C1 segment of cervical spinal cord (tissue), 14 donors: ENCODE results near the gene STIMATE.

ENCODE experiments used
- DNase-seq, 14 donors: peaks; one replicate each; lab custom pipeline; 2025; lab: John Stamatoyannopoulos, UW

Gene STIMATE

GRCh38 chr3:52791928-52792327 lies 105.4 kb downstream of the STIMATE start:
- no peak for DNase-seq

DNA sequence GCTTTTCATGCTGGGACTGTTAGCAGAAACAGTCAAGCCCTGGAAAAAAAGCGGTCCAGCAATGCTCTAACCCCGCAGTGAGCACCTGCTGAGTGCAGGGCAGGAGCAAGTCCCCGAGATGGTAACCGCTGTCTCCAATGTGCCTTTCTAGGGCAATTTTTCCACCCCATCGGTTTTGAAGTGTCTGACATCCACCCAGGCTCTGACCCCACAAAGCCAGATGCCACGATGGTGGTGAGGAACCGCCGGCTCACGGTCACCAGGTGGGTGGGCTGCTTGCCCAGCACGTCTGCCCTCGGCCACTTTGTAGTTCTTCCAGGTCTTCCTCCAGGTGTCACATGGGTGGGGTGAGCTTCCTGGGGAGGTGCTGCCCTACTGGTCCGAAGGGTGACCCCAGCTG lies 106.0 kb downstream of the STIMATE start:
- no peak for DNase-seq

- DNase-seq: no peak
These were observed 106.6 kb downstream of the STIMATE start for GRCh38 chr3:52790741-52791140.

DNA sequence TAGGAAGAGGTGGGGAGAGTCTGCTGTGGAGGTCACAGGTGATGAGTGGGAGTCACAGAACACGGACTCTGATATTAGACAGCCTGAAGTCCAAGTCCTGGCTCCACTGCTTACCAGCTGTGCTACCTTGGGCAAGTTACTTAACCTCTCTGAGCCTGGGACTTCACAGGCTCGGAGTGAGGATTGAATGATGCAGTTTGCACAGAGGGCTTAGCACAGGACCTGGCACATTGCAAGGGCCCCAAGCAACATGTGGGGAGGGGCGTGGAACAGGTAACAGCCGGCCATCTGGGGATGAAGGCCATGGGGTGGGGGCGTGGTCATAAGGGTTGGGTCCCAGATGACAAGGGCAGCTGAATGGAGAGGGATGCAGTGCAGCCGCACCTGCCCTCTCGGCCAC lies 107.0 kb downstream of the STIMATE start:
- no peak for DNase-seq

DNA sequence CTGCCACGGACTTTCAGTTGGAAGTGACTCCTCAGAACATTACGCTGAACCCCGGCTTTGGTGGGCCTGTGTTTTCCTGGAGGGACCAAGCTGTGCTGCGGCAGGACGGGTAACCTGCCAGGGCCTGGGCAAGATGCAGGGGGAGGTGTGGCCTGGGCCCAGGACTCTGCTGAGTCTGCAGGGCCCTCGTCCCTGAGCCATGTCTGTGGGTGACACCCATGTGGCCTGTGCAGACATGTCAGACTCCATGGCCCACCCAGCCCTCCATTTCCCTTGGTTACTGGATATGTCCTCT lies 107.7 kb downstream of the STIMATE start:
- DNase-seq: no peak

DNA sequence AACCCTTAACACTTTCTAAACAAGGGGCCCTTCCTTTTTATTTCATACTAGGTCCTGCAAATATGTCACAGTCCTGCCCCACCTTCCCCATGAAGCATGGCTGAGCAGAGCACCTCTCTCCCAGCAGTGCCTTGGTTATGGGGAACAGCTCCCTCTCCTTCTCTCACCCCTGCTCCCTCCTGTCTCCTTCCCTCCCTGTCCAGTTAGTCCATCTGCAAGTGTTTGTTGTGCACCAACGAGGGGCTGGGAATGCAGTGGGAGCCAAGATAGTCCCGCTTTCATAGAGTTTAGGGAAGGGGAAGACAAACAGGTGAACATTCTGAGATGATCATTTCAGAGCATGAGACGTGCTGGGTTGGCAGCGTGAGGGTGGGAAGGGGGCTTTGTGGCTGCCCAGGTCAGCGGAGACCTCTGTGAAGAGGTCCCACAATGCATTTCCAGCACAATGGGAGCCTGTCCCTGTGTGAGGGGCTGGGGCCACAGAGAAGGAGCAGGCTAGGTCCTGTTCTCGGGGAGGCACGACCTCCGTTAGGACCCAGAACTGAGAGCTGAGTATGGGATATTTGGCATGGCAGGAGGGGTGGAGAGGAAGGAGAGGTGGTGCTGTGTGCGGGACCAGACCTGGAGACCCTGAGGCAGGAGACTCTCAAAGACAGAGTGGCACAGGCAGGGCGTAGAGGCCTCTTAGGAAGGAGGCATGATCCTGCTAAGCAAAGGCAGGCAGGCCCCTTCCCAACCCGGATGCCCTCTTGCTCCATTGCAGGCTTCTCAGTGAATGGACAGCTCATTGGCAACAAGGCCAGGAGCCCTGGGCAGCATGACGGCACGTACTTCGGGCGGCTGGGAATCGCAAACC lies 108.2 kb downstream of the STIMATE start:
- DNase-seq: no peak

DNA sequence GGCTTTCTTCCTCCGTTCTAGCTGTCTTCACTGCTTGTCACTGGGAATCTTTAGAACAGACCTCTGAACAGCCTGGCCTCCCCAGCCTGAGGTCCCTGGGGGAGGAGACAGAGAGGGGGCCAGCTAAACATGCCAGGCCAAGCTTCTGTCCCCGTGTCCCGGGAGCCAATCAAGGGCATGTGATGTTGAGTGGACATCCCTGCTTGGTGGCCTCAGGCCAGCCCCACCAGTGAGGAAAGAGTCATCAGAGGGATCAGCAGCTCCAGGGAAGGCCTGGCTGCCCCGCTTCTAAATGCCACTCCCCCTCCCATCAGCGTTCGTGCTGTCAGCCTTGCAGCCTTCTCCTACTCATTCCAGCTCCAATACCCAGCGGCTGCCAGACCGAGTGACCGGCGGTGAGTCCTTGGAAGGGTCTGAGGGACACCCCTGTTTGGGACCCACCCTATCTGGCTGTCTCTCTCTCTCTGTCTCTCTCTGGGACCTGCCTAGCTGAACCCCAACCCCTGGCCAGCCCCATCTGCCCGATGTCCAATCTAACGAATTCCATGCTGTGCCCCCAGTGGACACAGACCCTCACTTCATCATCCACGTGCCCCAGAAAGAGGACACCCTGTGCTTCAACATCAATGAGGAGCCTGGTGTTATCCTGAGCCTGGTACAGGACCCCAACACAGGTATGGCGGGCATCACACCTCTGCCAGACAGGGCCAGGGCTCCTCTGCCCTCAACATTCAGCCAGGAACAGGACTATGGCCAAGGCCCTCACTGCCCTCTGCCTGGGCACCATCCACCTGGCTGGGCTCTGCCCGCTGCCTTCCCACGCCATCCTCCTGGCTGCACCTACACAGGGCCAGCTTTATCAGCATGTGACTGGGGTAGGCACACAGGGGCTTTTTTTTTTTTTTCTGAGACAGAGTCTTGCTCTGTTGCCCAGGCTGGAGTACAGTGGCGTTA lies 109.4 kb downstream of the STIMATE start:
- DNase-seq: peak in 1 of 14 donors; percentile 46

- DNase-seq: no peak
These were observed 110.1 kb downstream of the STIMATE start for GRCh38 chr3:52787246-52787645.
